Fibroblast of lung (primary cell): Measurements from ENCODE around the gene HPCAL1. TPM values are rescaled to one million over a fixed set of nuclear protein-coding genes. Genes with fewer than 3 reads are reported as not detected.

Source experiments
- DNase-seq, 2 donors: peaks; one replicate each; pipeline versions ENCODE4 v3.0.0 to v3.0.0-alpha.2; 2010; ENCODE audit warnings: low read depth in 2 of 2
- H2AFZ ChIP-seq: 2 replicates; pipeline ENCODE4 v1.5.1; 2012; ENCODE audit warnings: low read length, control low read depth, inconsistent platforms
- H3K27ac ChIP-seq: 2 replicates; pipeline ENCODE4 v1.5.1; 2011; ENCODE audit warnings: low read length, control low read depth; ENCODE audit not compliant: insufficient read depth
- H3K27me3 ChIP-seq: 2 replicates; pipeline ENCODE4 v1.5.1; 2011; ENCODE audit warnings: mild to moderate bottlenecking, low read length; ENCODE audit not compliant: control insufficient read depth, insufficient read depth
- H3K36me3 ChIP-seq: 2 replicates; pipeline ENCODE4 v1.5.1; 2011; ENCODE audit warnings: low read length; ENCODE audit not compliant: control insufficient read depth, insufficient read depth
- H3K4me1 ChIP-seq: 2 replicates; pipeline ENCODE4 v1.5.1; 2011; ENCODE audit warnings: low read length; ENCODE audit not compliant: control insufficient read depth, insufficient read depth; ENCODE audit errors: extremely low read depth
- H3K4me2 ChIP-seq: 2 replicates; pipeline ENCODE4 v1.5.1; 2011; ENCODE audit warnings: low read length, control low read depth; ENCODE audit not compliant: insufficient read depth; ENCODE audit errors: extremely low read depth
- H3K4me3 ChIP-seq, 4 experiments: fragments of 200-600 bp in 1 of 4; sonication (generic) in 1 of 4; replicated peaks in 1 of 4; 2 replicates each; pipeline ENCODE4 v1.5.1; 2011 to 2016; ENCODE audit warnings: low read length in 4 of 4, low read depth in 3 of 4, mild to moderate bottlenecking in 3 of 4, control low read depth in 2 of 4, inconsistent platforms in 1 of 4, mixed read lengths in 1 of 4; ENCODE audit not compliant: insufficient read depth in 1 of 4; ENCODE audit errors: control extremely low read depth in 1 of 4
- H3K79me2 ChIP-seq: 2 replicates; pipeline ENCODE4 v1.5.1; 2012; ENCODE audit warnings: mild to moderate bottlenecking, low read length, inconsistent platforms; ENCODE audit not compliant: control insufficient read depth, insufficient read depth
- H3K9ac ChIP-seq: 2 replicates; pipeline ENCODE4 v1.5.1; 2011; ENCODE audit warnings: mild to moderate bottlenecking, low read length, control low read depth; ENCODE audit not compliant: insufficient read depth
- H3K9me3 ChIP-seq: 2 replicates; pipeline ENCODE4 v1.5.1; 2012; ENCODE audit warnings: low read depth, low read length; ENCODE audit not compliant: control insufficient read depth, insufficient read depth
- H4K20me1 ChIP-seq: 2 replicates; pipeline ENCODE4 v1.5.1; 2011; ENCODE audit warnings: low read length; ENCODE audit not compliant: control insufficient read depth, insufficient read depth; ENCODE audit errors: extremely low read depth
- CTCF ChIP-seq, 2 donors: IDR thresholded peaks in 1 of 2; conservative IDR thresholded peaks in 1 of 2; 1 replicate in 1 of 2; 2 replicates in 1 of 2; pipeline ENCODE4 v1.5.1; 2011 to 2012; ENCODE audit warnings: low read length in 2 of 2, control low read depth in 1 of 2, inconsistent platforms in 1 of 2, low read depth in 1 of 2, mild to moderate bottlenecking in 1 of 2
- EZH2 ChIP-seq: IDR thresholded peaks from 2 replicates; pipeline ENCODE4 v1.5.1; 2012; ENCODE audit warnings: low read length, control low read depth, mild to moderate bottlenecking; ENCODE audit errors: missing control alignments
- polyA plus RNA-seq, 2 donors: library from polyadenylated mRNA; depleted of rRNA in 1 of 2; stranded (reverse) in 1 of 2; unstranded in 1 of 2; fragments of >200 nt; gene quantifications; 2 replicates each; pipeline ENCODE4 v1.2.1, GENCODE V29; 2011 to 2012; ENCODE audit warnings: missing spikeins in 1 of 2
- total RNA-seq: library from RNA; depleted of rRNA; stranded (reverse); fragments of >200 nt; gene quantifications from 2 replicates; pipeline ENCODE4 v1.2.1, GENCODE V29; 2014

HPCAL1 gene
- total and polyA plus RNA-seq, 2 donors (not counting 1 experiment from before 2014, with no cell fraction given), result 11.4 to 34.5 TPM

- TF ChIP-seq CTCF (conservative IDR thresholded peaks at IDR 0.05 in 1 of 2, IDR thresholded peaks at IDR 0.05 in 1 of 2; ENCODE audit: low read depth in 1 of 2, low read length in 2 of 2), result no peak
- Histone ChIP-seq H4K20me1 (no peaks in the 10 kb centered on the region), H3K27ac (no peak overlapping the region), H3K27me3 (peaks cover 15% of the 10 kb centered on the region), H3K79me2 (no peaks in the 10 kb centered on the region), H3K9ac (no peak overlapping the region), H3K4me1 (no peaks in the 10 kb centered on the region), H3K4me3 (no peak overlapping the region), H3K36me3 (no peaks in the 10 kb centered on the region), H3K4me2 (no peak overlapping the region), H2AFZ (no peak overlapping the region), H3K9me3 (no peaks in the 10 kb centered on the region)
- no peak for DNase-seq
Observed at GRCh38 chr2:10257036-10257435, 45.7 kb upstream of the HPCAL1 start.

GRCh38 chr2:10257500-10258147, 45.1 kb upstream of the HPCAL1 start:
- Histone ChIP-seq H3K9ac (no peak overlapping the region), H3K27me3 (peaks cover 21% of the 10 kb centered on the region), H3K4me3 (no peak overlapping the region), H3K9me3 (no peaks in the 10 kb centered on the region), H3K36me3 (no peaks in the 10 kb centered on the region), H4K20me1 (no peaks in the 10 kb centered on the region), H3K79me2 (no peaks in the 10 kb centered on the region), H3K4me1 (no peaks in the 10 kb centered on the region), H2AFZ (no peak overlapping the region), H3K4me2 (no peak overlapping the region), H3K27ac (no peak overlapping the region)
- no peak for TF ChIP-seq CTCF (conservative IDR thresholded peaks at IDR 0.05 in 1 of 2, IDR thresholded peaks at IDR 0.05 in 1 of 2; ENCODE audit: low read depth in 1 of 2, low read length in 2 of 2)
- no peak for DNase-seq

- no peaks in the 10 kb centered on the region for H4K20me1 ChIP-seq
- H3K9me3 ChIP-seq, result no peaks in the 10 kb centered on the region
- TF ChIP-seq EZH2 (no peak), CTCF (conservative IDR thresholded peaks at IDR 0.05 in 1 of 2, IDR thresholded peaks at IDR 0.05 in 1 of 2; ENCODE audit: low read depth in 1 of 2, low read length in 2 of 2) (no peak)
- peaks cover 21% of the 10 kb centered on the region for H3K27me3 ChIP-seq
- no peak for DNase-seq
- no peaks in the 10 kb centered on the region for H3K4me1 ChIP-seq
- no peak overlapping the region for H2AFZ ChIP-seq
- no peak overlapping the region for H3K27ac ChIP-seq
- no peak overlapping the region for H3K4me2 ChIP-seq
- H3K36me3 ChIP-seq, result no peaks in the 10 kb centered on the region
- H3K4me3 ChIP-seq, result no peak overlapping the region
- no peaks in the 10 kb centered on the region for H3K79me2 ChIP-seq
- no peak overlapping the region for H3K9ac ChIP-seq
Observed at GRCh38 chr2:10258326-10258725, 44.4 kb upstream of the HPCAL1 start.
